ENCODE results near the gene NRG4.

GRCh38 chr15:76032046-76032445, 19.8 kb upstream of the NRG4 start:
- TF ChIP-seq EZH2phosphoT487 (IDR thresholded peaks at IDR 0.05; ENCODE audit: low read depth, severe bottlenecking, unreplicated experiment) = no peak
- no peak for TF ChIP-seq CTCF (IDR thresholded peaks at IDR 0.05; ENCODE audit: poor library complexity)
